NCI-H460 (cell line): ENCODE results near the gene MYLK. TPM values are rescaled to one million over a fixed set of nuclear protein-coding genes. Genes with fewer than 3 reads are reported as not detected.

ENCODE experiments used
- DNase-seq: peaks from one replicate; pipeline ENCODE4 v3.0.0-alpha.2; 2016; ENCODE audit warnings: low read depth; ENCODE audit errors: extremely low read depth
- total RNA-seq: library from RNA; depleted of rRNA; stranded (reverse); fragments of >200 nt; shearing (Covaris generic); gene quantifications from 2 replicates; pipeline ENCODE4 v1.2.3, GENCODE V29; 2014

The MYLK gene
- total RNA-seq, 1 experiment from 2014 or later, result not detected

GRCh38 chr3:123832692-123833397, 51.3 kb downstream of the MYLK start:
- no peak for DNase-seq

- no peak for DNase-seq
These were observed 52.7 kb downstream of the MYLK start for GRCh38 chr3:123831420-123831819.

GRCh38 chr3:123821920-123822319, 62.2 kb downstream of the MYLK start:
- DNase-seq, result no peak

- DNase-seq, result no peak
These were observed 64.2 kb downstream of the MYLK start for GRCh38 chr3:123819949-123820348.

GRCh38 chr3:123818921-123819429, 65.2 kb downstream of the MYLK start:
- no peak for DNase-seq

GRCh38 chr3:123818324-123818920, 65.7 kb downstream of the MYLK start:
- no peak for DNase-seq

- DNase-seq, result no peak
These were observed 66.7 kb downstream of the MYLK start for GRCh38 chr3:123817413-123817812.

- no peak for DNase-seq
These were observed 67.4 kb downstream of the MYLK start for GRCh38 chr3:123816673-123817207.

GRCh38 chr3:123815981-123816380, 68.2 kb downstream of the MYLK start:
- DNase-seq, result no peak

GRCh38 chr3:123813876-123814275, 70.3 kb downstream of the MYLK start:
- no peak for DNase-seq

GRCh38 chr3:123809597-123809996, 74.5 kb downstream of the MYLK start:
- DNase-seq, result no peak

- DNase-seq, result no peak
These were observed 75.3 kb downstream of the MYLK start for GRCh38 chr3:123808812-123809211.

- DNase-seq, result no peak
These were observed 76.3 kb downstream of the MYLK start for GRCh38 chr3:123807820-123808219.

GRCh38 chr3:123805504-123805903, 78.6 kb downstream of the MYLK start:
- no peak for DNase-seq

GRCh38 chr3:123805101-123805500, 79.0 kb downstream of the MYLK start:
- no peak for DNase-seq

- DNase-seq, result no peak
These were observed 79.5 kb downstream of the MYLK start for GRCh38 chr3:123804676-123805075.

GRCh38 chr3:123803521-123803920, 80.6 kb downstream of the MYLK start:
- DNase-seq, result no peak

GRCh38 chr3:123802007-123802625, 82.0 kb downstream of the MYLK start:
- DNase-seq, result no peak

- DNase-seq, result no peak
These were observed 82.7 kb downstream of the MYLK start for GRCh38 chr3:123801474-123801873.

- DNase-seq, result no peak
These were observed 83.8 kb downstream of the MYLK start for GRCh38 chr3:123800362-123800682.

- DNase-seq, result no peak
These were observed 84.4 kb downstream of the MYLK start for GRCh38 chr3:123799544-123800361.
